K562 (cell line): ENCODE data around the gene AIDA. TPM values are rescaled to one million over a fixed set of nuclear protein-coding genes. Genes with fewer than 3 reads are reported as not detected.

Source experiments
- ATAC-seq: fragments of 200-7000 bp; cut with Tn5 transposase; 3 replicates; pipeline ENCODE4 v1.9.1; 2020; ENCODE audit warnings: moderate library complexity
- BruUV-seq: library from RNA; stranded (reverse); fragments of 400-500 nt; replicated peaks from 2 replicates; lab custom pipeline; 2021; lab: Mats Ljungman, UMichigan
- CTCF ChIA-PET: fragments of 300-600 bp; formaldehyde crosslinking; extraction: SDS; loops from one replicate; lab custom pipeline; 2021; ENCODE audit warnings: low intra/inter-chr PET ratio; lab: Yijun Ruan, JAX
- POLR2A ChIA-PET: fragments of 300-600, 350-650 bp; sonication (Branson Sonifier 250); formaldehyde crosslinking; extraction: SDS; loops from one replicate; lab custom pipeline; 2021; ENCODE audit warnings: antibody characterized with exemption, inconsistent platforms; lab: Yijun Ruan, JAX
- DNase-seq, 4 experiments: peaks; one replicate each; pipeline versions ENCODE4 v3.0.0 to v3.0.0-alpha.2; 2011 to 2018; ENCODE audit warnings: low spot score in 3 of 4, mixed read lengths in 3 of 4; ENCODE audit errors: extremely low read depth in 1 of 4
- FAIRE-seq: peaks from 2 replicates; lab custom pipeline; 2011; peaks lifted over from hg19 to GRCh38; lab: Jason Lieb, UNC
- H2AFZ ChIP-seq: 2 replicates; pipeline ENCODE4 v1.6.0; 2011; ENCODE audit warnings: low read depth, low read length, control low read depth, inconsistent platforms
- H3K27ac ChIP-seq: fragments of 200-600 bp; 3 replicates; pipeline ENCODE4 v1.8.0; 2011; ENCODE audit warnings: low read depth, mild to moderate bottlenecking, control low read depth, inconsistent platforms, low read length, moderate library complexity, mixed read lengths; ENCODE audit errors: extremely low read depth
- H3K27me3 ChIP-seq, 2 experiments: fragments of 300-600 bp in 1 of 2; 2 replicates in 1 of 2; 3 replicates in 1 of 2; pipeline versions ENCODE4 v1.6.0 to v1.8.0; 2011; ENCODE audit warnings: inconsistent platforms in 2 of 2, low read length in 2 of 2, mild to moderate bottlenecking in 1 of 2, mixed read lengths in 1 of 2, moderate library complexity in 1 of 2; ENCODE audit not compliant: control insufficient read depth in 2 of 2, insufficient read depth in 2 of 2
- H3K36me3 ChIP-seq: fragments of 300-600 bp; 3 replicates; pipeline ENCODE4 v1.8.0; 2011; ENCODE audit warnings: mild to moderate bottlenecking, low read length, inconsistent platforms; ENCODE audit not compliant: control insufficient read depth, insufficient read depth
- H3K4me1 ChIP-seq, 2 experiments: fragments of 200-600 bp in 1 of 2; replicated peaks in 1 of 2; 2 replicates in 1 of 2; 3 replicates in 1 of 2; pipeline versions ENCODE4 v1.5.1 to v1.8.0; 2011; ENCODE audit warnings: inconsistent platforms in 2 of 2, low read length in 2 of 2, mild to moderate bottlenecking in 1 of 2, mixed read lengths in 1 of 2, moderate library complexity in 1 of 2; ENCODE audit not compliant: control insufficient read depth in 2 of 2, insufficient read depth in 2 of 2
- H3K4me2 ChIP-seq: 2 replicates; pipeline ENCODE4 v1.6.1; 2011; ENCODE audit warnings: low read length, control low read depth, inconsistent platforms, mixed read lengths; ENCODE audit not compliant: insufficient read depth
- H3K4me3 ChIP-seq: fragments of 200-600 bp; sonication (generic), shearing (Covaris generic); 2 replicates; pipeline ENCODE4 v1.5.1; 2016; ENCODE audit warnings: control low read depth, inconsistent platforms
- H3K79me2 ChIP-seq: fragments of 200-600 bp; 3 replicates; pipeline ENCODE4 v1.8.0; 2011; ENCODE audit warnings: low read length, inconsistent platforms; ENCODE audit not compliant: control insufficient read depth, insufficient read depth
- H3K9ac ChIP-seq, 2 experiments: 2 replicates each; pipeline versions ENCODE4 v1.6.0 to v1.6.1; 2011; ENCODE audit warnings: low read depth in 2 of 2, low read length in 2 of 2, control low read depth in 1 of 2, inconsistent platforms in 1 of 2, mild to moderate bottlenecking in 1 of 2, mixed read lengths in 1 of 2; ENCODE audit not compliant: insufficient read depth in 1 of 2
- H3K9me1 ChIP-seq: one replicate; pipeline ENCODE4 v1.6.0; 2011; ENCODE audit warnings: inconsistent platforms, mild to moderate bottlenecking, low read length, moderate library complexity; ENCODE audit not compliant: control insufficient read depth, insufficient read depth
- H3K9me3 ChIP-seq: replicated peaks from 2 replicates; pipeline ENCODE4 v1.5.1; 2011; ENCODE audit warnings: low read depth, low read length, inconsistent platforms; ENCODE audit not compliant: control insufficient read depth, insufficient read depth
- H4K20me1 ChIP-seq: replicated peaks from 2 replicates; pipeline ENCODE4 v1.6.1; 2011; ENCODE audit warnings: low read length, inconsistent platforms, mixed read lengths; ENCODE audit not compliant: control insufficient read depth, insufficient read depth
- ADNP ChIP-seq: fragments of 200-800 bp; sonication (Bioruptor generic); IDR thresholded peaks from 2 replicates; pipeline ENCODE4 v1.6.1; 2016; ENCODE audit warnings: missing genetic modification characterization, missing compliant biosample characterization
- ATF7 ChIP-seq: fragments of 450-650 bp; IDR thresholded peaks from 2 replicates; pipeline ENCODE4 v1.7.1; 2014; ENCODE audit warnings: mild to moderate bottlenecking, moderate library complexity
- CAMTA2 ChIP-seq: fragments of 250-450 bp; sonication (Bioruptor Pico); conservative IDR thresholded peaks from 2 replicates; pipeline ENCODE4 v1.5.1; 2022
- DPF2 ChIP-seq: fragments of 450-650 bp; IDR thresholded peaks from 2 replicates; pipeline ENCODE4 v1.6.1; 2016
- FOXM1 ChIP-seq, 2 experiments: fragments of 450-650 bp in 1 of 2; sonication (generic) in 1 of 2; formaldehyde crosslinking in 1 of 2; IDR thresholded peaks; 2 replicates each; pipeline versions ENCODE4 v1.6.1 to v1.9.0; 2017 to 2022; ENCODE audit warnings: low read depth in 2 of 2, mild to moderate bottlenecking in 2 of 2, missing genetic modification reagents in 1 of 2, moderate library complexity in 1 of 2
- GATAD2A ChIP-seq: fragments of 450-650 bp; IDR thresholded peaks from 2 replicates; pipeline ENCODE4 v1.6.1; 2017
- HCFC1 ChIP-seq: IDR thresholded peaks from 2 replicates; pipeline ENCODE4 v1.6.1; 2012; ENCODE audit warnings: low read depth, low read length, improper control_type of control experiment
- KDM1A ChIP-seq, 2 experiments: fragments of 450-650 bp; IDR thresholded peaks; 2 replicates each; pipeline ENCODE4 v1.6.1; 2016; ENCODE audit warnings: mild to moderate bottlenecking in 2 of 2
- NCOA4 ChIP-seq: fragments of 450-650 bp; IDR thresholded peaks from 2 replicates; pipeline ENCODE4 v1.6.1; 2018; ENCODE audit warnings: mild to moderate bottlenecking; ENCODE audit not compliant: partially characterized antibody
- PPARD ChIP-seq: fragments of 250-450 bp; sonication (Bioruptor Pico); IDR thresholded peaks from 2 replicates; pipeline ENCODE4 v1.8.0; 2022; ENCODE audit warnings: inconsistent platforms, mild to moderate bottlenecking, moderate library complexity
- SAFB ChIP-seq: fragments of 200-400 bp; formaldehyde crosslinking; IDR thresholded peaks from 2 replicates; pipeline ENCODE4 v1.6.1; 2017; ENCODE audit warnings: low read depth, low read length, borderline replicate concordance
- SNIP1 ChIP-seq: fragments of 450-650 bp; IDR thresholded peaks from 2 replicates; pipeline ENCODE4 v1.7.1; 2017; ENCODE audit warnings: low read depth, mild to moderate bottlenecking
- TCF3 ChIP-seq: sonication (generic); formaldehyde crosslinking; IDR thresholded peaks from 2 replicates; pipeline ENCODE4 v1.4.0; 2020; ENCODE audit warnings: mild to moderate bottlenecking, missing genetic modification reagents
- ZNF143 ChIP-seq: sonication (generic); formaldehyde crosslinking; IDR thresholded peaks from 2 replicates; pipeline ENCODE4 v1.9.0; 2022; ENCODE audit warnings: mild to moderate bottlenecking, missing genetic modification reagents
- ZNF175 ChIP-seq: fragments of 200-800 bp; sonication (Bioruptor generic); IDR thresholded peaks from 2 replicates; pipeline ENCODE4 v1.6.1; 2016; ENCODE audit warnings: low read depth, mild to moderate bottlenecking, missing genetic modification characterization, missing compliant biosample characterization
- ZNF699 ChIP-seq: fragments of 250-450 bp; sonication (Bioruptor Pico); IDR thresholded peaks from 2 replicates; pipeline ENCODE4 v1.8.0; 2021; ENCODE audit warnings: mild to moderate bottlenecking, moderate library complexity; ENCODE audit not compliant: insufficient replicate concordance
- WGBS: fragments of 100-300 bp; shearing (Covaris generic); methylation state at CpG from one replicate; pipeline ENCODE4 v1.1.6; 2016; ENCODE audit warnings: low coverage, mixed read lengths; ENCODE audit not compliant: insufficient coverage; ENCODE audit errors: missing lambda C conversion rate; 5-methylcytosine and 5-hydroxymethylcytosine counted together
- in situ Hi-C: fragments of 300-500 bp; cut with MboI; formaldehyde crosslinking; loops from 4 replicates; pipeline ENCODE4 v1.15.0; 2018; ENCODE audit warnings: inconsistent platforms, mixed read lengths
- intact Hi-C: fragments of 100-400 bp; cut with micrococcal nuclease; formaldehyde crosslinking; loops from 2 replicates; pipeline ENCODE4 v1.14.2; 2022
- polyA plus RNA-seq, 8 experiments: library from polyadenylated mRNA; depleted of rRNA in 4 of 8; stranded (reverse) in 5 of 8; unstranded in 3 of 8; fragments of >200 nt; fragmentation: Nextera tagmentation in 2 of 8; fragmentation: Illumina TruSeq in 1 of 8; extraction: Ambion mirVana in 2 of 8; extraction: Trizol in 1 of 8; gene quantifications; 2 replicates each; pipeline versions ENCODE4 v1.2.1 to v1.2.3, GENCODE V29; 2011 to 2014; ENCODE audit warnings: inconsistent platforms in 1 of 8, missing spikeins in 1 of 8
- total RNA-seq, 7 experiments: library from RNA; depleted of rRNA in 6 of 7; stranded (reverse); fragments of >200 nt in 6 of 7; fragmentation: Illumina TruSeq in 2 of 7; extraction: Trizol in 2 of 7; gene quantifications; 2 replicates each; pipeline versions ENCODE4 v1.2.1 to v1.2.3, GENCODE V29; 2011 to 2021; ENCODE audit warnings: low replicate concordance in 1 of 7

AIDA gene
- total and polyA plus RNA-seq, 9 of the 15 experiments (the other 6 are each of a cell fraction or from before 2014, with no cell fraction given): 18.2 to 77.9 (median 24.9) TPM

- H4K20me1 ChIP-seq: no peaks in the 10 kb centered on the region
- H3K9ac ChIP-seq: no peak overlapping the region
- intact Hi-C loops (no loop called here), in situ Hi-C loops (no loop called here)
- TF ChIP-seq ZNF699: no peak
- TF ChIP-seq KDM1A (IDR thresholded peaks at IDR 0.05): peak in 1 of 2 experiments; percentile 22; a peak in 2 of 4 replicates
- TF ChIP-seq CAMTA2 (CRISPR knock-in tag): no peak
- DNase-seq (no peak), ATAC-seq (no peak), FAIRE-seq (peak; percentile 52)
- H3K36me3 ChIP-seq: peaks cover 97% of the 10 kb centered on the region
- CTCF ChIA-PET: no interaction called here
- no peak overlapping the region for H3K4me3 ChIP-seq
- POLR2A ChIA-PET: interaction anchor here (0.8 to 1.4 kb wide), 2 partner anchors 9 to 29 kb away, joined by 3 to 6 read pairs; no protein-coding TSS in a partner anchor
- no peaks in the 10 kb centered on the region for H3K4me1 ChIP-seq
- H3K27me3 ChIP-seq: no peaks in the 10 kb centered on the region
- H3K4me2 ChIP-seq: no peak overlapping the region
- no peak overlapping the region for H2AFZ ChIP-seq
- H3K9me1 ChIP-seq: no peaks in the 10 kb centered on the region
- WGBS: 62% methylated on average over 2 of the region's 2 CpGs
- no peak overlapping the region for H3K27ac ChIP-seq
- H3K9me3 ChIP-seq: no peaks in the 10 kb centered on the region
- no peaks in the 10 kb centered on the region for H3K79me2 ChIP-seq
- BruUV-seq: no TSS peak
Observed at GRCh38 chr1:222657899-222658298, 54.4 kb downstream of the AIDA start.

GRCh38 chr1:222656391-222657155 lies 55.7 kb downstream of the AIDA start:
- no peak overlapping the region for H3K27ac ChIP-seq
- H4K20me1 ChIP-seq: no peaks in the 10 kb centered on the region
- no peak overlapping the region for H3K4me2 ChIP-seq
- no peaks in the 10 kb centered on the region for H3K9me3 ChIP-seq
- TF ChIP-seq PPARD (no peak), SAFB (no peak), FOXM1 (IDR thresholded peaks at IDR 0.05; ENCODE audit: low read depth) (no peak), FOXM1 (CRISPR knock-in tag; IDR thresholded peaks at IDR 0.05; ENCODE audit: low read depth) (no peak), DPF2 (no peak), ATF7 (no peak), ZNF175 (CRISPR knock-in tag) (no peak), GATAD2A (no peak), NCOA4 (no peak), ADNP (tag) (no peak), HCFC1 (no peak), ZNF143 (CRISPR knock-in tag) (no peak), TCF3 (CRISPR knock-in tag) (no peak), SNIP1 (no peak)
- no peaks in the 10 kb centered on the region for H3K79me2 ChIP-seq
- H3K27me3 ChIP-seq: no peaks in the 10 kb centered on the region
- no peaks in the 10 kb centered on the region for H3K4me1 ChIP-seq
- H3K9ac ChIP-seq: no peak overlapping the region
- no TSS peak for BruUV-seq
- ATAC-seq: no peak
- ChIA-PET POLR2A (interaction anchor here (1.3 kb wide), 1 partner anchor 12 kb away, joined by 4 read pairs; no protein-coding TSS in a partner anchor), CTCF (no interaction called here)
- no peak overlapping the region for H2AFZ ChIP-seq
- DNase-seq: no peak
- intact Hi-C loops: no loop called here
- no peak for FAIRE-seq
- WGBS: 100% methylated on average over 2 of the region's 2 CpGs
- in situ Hi-C loops: no loop called here
- no peaks in the 10 kb centered on the region for H3K9me1 ChIP-seq
- peaks cover 97% of the 10 kb centered on the region for H3K36me3 ChIP-seq
- no peak overlapping the region for H3K4me3 ChIP-seq
